Panc1 (cell line): ENCODE measurements around the gene CABP4. TPM values are rescaled to one million over a fixed set of nuclear protein-coding genes. Genes with fewer than 3 reads are reported as not detected.

Experiments
- ATAC-seq: fragments of 200-7000 bp; cut with Tn5 transposase; 2 replicates; pipeline ENCODE4 v1.9.1; 2020; ENCODE audit warnings: mild to moderate bottlenecking, moderate library complexity
- BruUV-seq: library from RNA; stranded (reverse); fragments of 400-500 nt; replicated peaks from 2 replicates; lab custom pipeline; 2021; lab: Mats Ljungman, UMichigan
- CTCF ChIA-PET: fragments of 300-600 bp; sonication (Branson Sonifier 250); formaldehyde crosslinking; loops from one replicate; lab custom pipeline; 2022; ENCODE audit warnings: antibody characterized with exemption; lab: Charles Lee
- POLR2A ChIA-PET: fragments of 300-600 bp; sonication (Branson Sonifier 250); formaldehyde crosslinking; loops from one replicate; lab custom pipeline; 2022; ENCODE audit warnings: antibody characterized with exemption; lab: Charles Lee
- DNase-seq: peaks from one replicate; pipeline ENCODE4 v3.0.0-alpha.2; 2010; ENCODE audit warnings: low read depth, low spot score
- H3K27ac ChIP-seq: 2 replicates; pipeline ENCODE4 v1.5.1; 2011; ENCODE audit warnings: mild to moderate bottlenecking, low read length, inconsistent platforms
- H3K27me3 ChIP-seq: fragments of 200-500 bp; sonication (Bioruptor generic); 2 replicates; pipeline ENCODE4 v1.6.0; 2014; ENCODE audit warnings: low read length, inconsistent platforms; ENCODE audit not compliant: control insufficient read depth, insufficient read depth
- H3K36me3 ChIP-seq: fragments of 200-500 bp; sonication (Bioruptor generic); 2 replicates; pipeline ENCODE4 v1.5.1; 2014; ENCODE audit warnings: inconsistent platforms, mild to moderate bottlenecking, low read length, moderate library complexity; ENCODE audit not compliant: control insufficient read depth, insufficient read depth
- H3K4me1 ChIP-seq: 2 replicates; pipeline ENCODE4 v1.5.1; 2011; ENCODE audit warnings: inconsistent platforms, mild to moderate bottlenecking, low read length, moderate library complexity; ENCODE audit not compliant: control insufficient read depth, insufficient read depth
- H3K4me3 ChIP-seq, 2 experiments: 2 replicates each; pipeline ENCODE4 v1.5.1; 2011 to 2012; ENCODE audit warnings: low read depth in 2 of 2, low read length in 2 of 2, mild to moderate bottlenecking in 2 of 2, inconsistent platforms in 1 of 2, moderate library complexity in 1 of 2
- H3K9me3 ChIP-seq: fragments of 200-500 bp; sonication (Bioruptor generic); 2 replicates; pipeline ENCODE4 v1.5.1; 2014; ENCODE audit warnings: low read depth, mild to moderate bottlenecking, inconsistent platforms, low read length, moderate library complexity; ENCODE audit not compliant: control insufficient read depth, insufficient read depth
- CTCF ChIP-seq: fragments of 450-650 bp; IDR thresholded peaks from 2 replicates; pipeline ENCODE4 v1.5.1; 2017; ENCODE audit warnings: mild to moderate bottlenecking
- POLR2AphosphoS5 ChIP-seq: IDR thresholded peaks from 2 replicates; pipeline ENCODE4 v1.6.1; 2012; ENCODE audit warnings: mild to moderate bottlenecking, low read depth, low read length, moderate library complexity
- REST ChIP-seq, 2 experiments: IDR thresholded peaks; 2 replicates each; pipeline ENCODE4 v1.6.1; 2011 to 2012; ENCODE audit warnings: low read depth in 2 of 2, control low read depth in 1 of 2, low read length in 1 of 2, mild to moderate bottlenecking in 1 of 2, moderate library complexity in 1 of 2; ENCODE audit not compliant: insufficient read depth in 1 of 2
- SIN3A ChIP-seq: IDR thresholded peaks from 2 replicates; pipeline ENCODE4 v1.6.1; 2012; ENCODE audit warnings: low read depth, mild to moderate bottlenecking, low read length, moderate library complexity, borderline replicate concordance; ENCODE audit not compliant: insufficient read depth
- TCF7L2 ChIP-seq: IDR thresholded peaks from 2 replicates; pipeline ENCODE4 v1.6.1; 2011; ENCODE audit warnings: mild to moderate bottlenecking, low read depth, low read length, inconsistent platforms
- in situ Hi-C: cut with HindIII; loops from 2 replicates; pipeline ENCODE4 v1.10.0; 2016; ENCODE audit warnings: low sequenced_read_pairs, low pct_unique_long_range_greater_than_20kb
- intact Hi-C: fragments of 100-400 bp; cut with micrococcal nuclease; formaldehyde crosslinking; loops from one replicate; pipeline ENCODE4 v1.10.0; 2022; ENCODE audit not compliant: unreplicated experiment
- total RNA-seq: library from RNA; stranded (reverse); gene quantifications from one replicate; pipeline ENCODE4 v1.2.1, GENCODE V29; 2021; ENCODE audit not compliant: unreplicated experiment

CABP4 gene
- total RNA-seq, 1 experiment from 2014 or later, result not detected

GRCh38 chr11:67411785-67412152, 43.4 kb upstream of the CABP4 start:
- intact Hi-C loops (loop anchor here (5.0 kb wide), 1 partner anchor 96 kb away; the partner anchor contains the start of genes CDK2AP2 and PITPNM1), in situ Hi-C loops (no loop called here)
- BruUV-seq, result no TSS peak
- Histone ChIP-seq H3K9me3 (no peaks in the 10 kb centered on the region), H3K4me3 (no peak overlapping the region), H3K4me1 (peaks cover 27% of the 10 kb centered on the region), H3K27ac (no peak overlapping the region), H3K27me3 (no peaks in the 10 kb centered on the region), H3K36me3 (no peaks in the 10 kb centered on the region)
- CTCF ChIA-PET, result interaction anchor here (2.1 kb wide), 1 partner anchor 10 kb away, joined by 9 read pairs; the partner anchor contains the start of gene PPP1CA
- no peak for DNase-seq
- TF ChIP-seq SIN3A, result no peak
- no peak for TF ChIP-seq TCF7L2
- ATAC-seq, result no peak; the same call in 1 of the 2 replicates
- POLR2A ChIA-PET, result interaction anchor here (1.2 kb wide), 1 partner anchor 10 kb away, joined by 3 read pairs; the partner anchor contains the start of gene PPP1CA

- H3K4me3 ChIP-seq, result no peak overlapping the region
- ATAC-seq (no peak), DNase-seq (no peak)
- peaks cover 32% of the 10 kb centered on the region for H3K4me1 ChIP-seq
- no TSS peak for BruUV-seq
- no peak for TF ChIP-seq POLR2AphosphoS5
- no peak for TF ChIP-seq CTCF
- no peak for TF ChIP-seq TCF7L2
- no peak for TF ChIP-seq SIN3A
- no peak for TF ChIP-seq REST (IDR thresholded peaks at IDR 0.05; ENCODE audit: insufficient read depth in 1 of 2, low read depth in 2 of 2, low read length in 1 of 2)
- H3K27ac ChIP-seq, result no peak overlapping the region
- ChIA-PET CTCF (interaction anchor here (2.1 kb wide), 1 partner anchor 11 kb away, joined by 9 read pairs; the partner anchor contains the start of gene PPP1CA), POLR2A (interaction anchor here (1.2 kb wide), 1 partner anchor 11 kb away, joined by 3 read pairs; the partner anchor contains the start of gene PPP1CA)
- H3K9me3 ChIP-seq, result no peaks in the 10 kb centered on the region
- no peaks in the 10 kb centered on the region for H3K27me3 ChIP-seq
- in situ Hi-C loops, result no loop called here
- no peaks in the 10 kb centered on the region for H3K36me3 ChIP-seq
- intact Hi-C loops, result loop anchor here (5.0 kb wide), 1 partner anchor 95 kb away; the partner anchor contains the start of genes CDK2AP2 and PITPNM1
Measured at GRCh38 chr11:67412495-67413179, 42.5 kb upstream of the CABP4 start.
